Psoas muscle (tissue), 8 donors: Measurements from ENCODE around the gene TSGA10. TPM values are rescaled to one million over a fixed set of nuclear protein-coding genes. Genes with fewer than 3 reads are reported as not detected.

ENCODE experiments used
- ATAC-seq, 4 donors: fragments of 200-7000 bp; cut with Tn5 transposase; one replicate each; pipeline ENCODE4 v1.9.1; 2020; ENCODE audit warnings: moderate library complexity in 3 of 4, mild to moderate bottlenecking in 2 of 4
- DNase-seq, 2 donors: peaks; one replicate each; pipeline ENCODE4 v3.0.0-alpha.2; 2020
- H3K27ac ChIP-seq: fragments of 200-600 bp; one replicate; pipeline ENCODE4 v1.8.0; 2022
- H3K27me3 ChIP-seq, 3 donors: fragments of 200-600 bp in 1 of 3; one replicate each; pipeline versions ENCODE4 v1.6.1 to v1.8.0; 2013 to 2022; ENCODE audit warnings: low read length in 2 of 3, mild to moderate bottlenecking in 2 of 3, moderate library complexity in 1 of 3; ENCODE audit not compliant: insufficient read depth in 3 of 3
- H3K36me3 ChIP-seq, 2 donors: fragments of 200-600 bp in 1 of 2; one replicate each; pipeline versions ENCODE4 v1.6.1 to v1.8.0; 2013 to 2022; ENCODE audit warnings: low read depth in 1 of 2, mild to moderate bottlenecking in 1 of 2, moderate library complexity in 1 of 2; ENCODE audit not compliant: insufficient read depth in 1 of 2
- H3K4me1 ChIP-seq: fragments of 200-600 bp; one replicate; pipeline ENCODE4 v1.8.0; 2022
- H3K4me3 ChIP-seq: fragments of 200-600 bp; one replicate; pipeline ENCODE4 v1.8.0; 2022; ENCODE audit warnings: mild to moderate bottlenecking
- H3K9me3 ChIP-seq: fragments of 200-600 bp; one replicate; pipeline ENCODE4 v1.8.0; 2022
- CTCF ChIP-seq: fragments of 200-600 bp; IDR thresholded peaks from one replicate; pipeline ENCODE4 v1.8.0; 2022; ENCODE audit warnings: antibody characterized with exemption
- WGBS, 3 donors: extraction: QIAGEN DNeasy Blood & Tissue Kit; methylation state at CpG; one replicate each; pipeline versions ENCODE4 v1.1.6 to v1.1.7; 2013; 5-methylcytosine and 5-hydroxymethylcytosine counted together
- intact Hi-C, 2 donors: fragments of 100-400 bp; cut with DNase I; formaldehyde crosslinking; loops; one replicate each; pipeline versions ENCODE4 v1.11.0 to v1.14.2; 2022
- polyA plus RNA-seq, 3 donors: library from polyadenylated mRNA; stranded (reverse); fragments of 200-250 nt; gene quantifications; one replicate each; pipeline ENCODE4 v1.2.3, GENCODE V29; 2013
- total RNA-seq, 4 donors: library from RNA; stranded (reverse); fragmentation: NEBNext Ultra II Directional in 2 of 4; extraction: Animal tissue kit (Norgen Biotek cat#: 25700) in 2 of 4; gene quantifications; one replicate each; pipeline versions ENCODE4 v1.2.1 to v1.2.4, GENCODE V29; 2021 to 2023
- donor health status: healthy with polysubstance abuse.
- donor health status: DM: no; HTN: no; CAD: no; lungs with moderate emphysema.
- donor health status: Bipolar disorder and iron deficiency.
- donor health status: healthy.
- donor health status: DM: yes; HTN: yes; CAD: no.
- donor health status: DM: no; HTN: no; CAD: no.
- donor health status: DM: no; HTN: no; CAD: no.
- donor health status: DM: yes; HTN: yes; CAD: no.

TSGA10 gene
- total and polyA plus RNA-seq, 7 donors = 0.08 to 3.7 (median 1.8) TPM

GRCh38 chr2:99190548-99190947 lies 35.8 kb upstream of the TSGA10 start:
- intact Hi-C loops = no loop called here
- TF ChIP-seq CTCF = no peak
- DNase-seq (no peak), ATAC-seq (no peak)
- Histone ChIP-seq H3K9me3 (no peaks in the 10 kb centered on the region), H3K27ac (no peak overlapping the region), H3K27me3 (no peaks in the 10 kb centered on the region), H3K4me1 (no peaks in the 10 kb centered on the region), H3K36me3 (peaks cover 0 to 65% of the 10 kb centered on the region in 2 donors), H3K4me3 (no peak overlapping the region)
- 93 to 100% (median 95%) methylated on average over 1 of the region's 1 CpG for WGBS, 3 donors

GRCh38 chr2:99188357-99188756 lies 33.6 kb upstream of the TSGA10 start:
- ATAC-seq (no peak), DNase-seq (no peak)
- 95 to 97% (median 97%) methylated on average over 3 of the region's 3 CpGs for WGBS, 3 donors
- no peaks in the 10 kb centered on the region for H3K27me3 ChIP-seq
- intact Hi-C loops = loop anchor here in 1 of 2 donors (10.0 kb wide), 1 partner anchor 146 kb away; the partner anchor contains the start of genes EIF5B and TXNDC9
- H3K4me3 ChIP-seq = no peak overlapping the region
- TF ChIP-seq CTCF = no peak
- H3K27ac ChIP-seq = no peak overlapping the region
- peaks cover 9% of the 10 kb centered on the region for H3K4me1 ChIP-seq
- H3K9me3 ChIP-seq = no peaks in the 10 kb centered on the region
- H3K36me3 ChIP-seq = peaks cover 0 to 50% of the 10 kb centered on the region in 2 donors

GRCh38 chr2:99187011-99187410 lies 32.3 kb upstream of the TSGA10 start:
- H3K4me3 ChIP-seq = no peak overlapping the region
- TF ChIP-seq CTCF = no peak
- no peak for DNase-seq

GRCh38 chr2:99184811-99185210 lies 30.1 kb upstream of the TSGA10 start:
- Histone ChIP-seq H3K27me3 (no peaks in the 10 kb centered on the region), H3K36me3 (peaks cover 0 to 25% of the 10 kb centered on the region in 2 donors), H3K4me3 (no peak overlapping the region), H3K4me1 (peaks cover 25% of the 10 kb centered on the region), H3K9me3 (no peaks in the 10 kb centered on the region), H3K27ac (no peak overlapping the region)
- DNase-seq (no peak), ATAC-seq (no peak)
- intact Hi-C loops = loop anchor here in 1 of 2 donors (10.0 kb wide), 1 partner anchor 150 kb away; the partner anchor contains the start of genes EIF5B and TXNDC9
- TF ChIP-seq CTCF = no peak
- 55 to 79% (median 61%) methylated on average over 6 of the region's 6 CpGs for WGBS, 3 donors

More at GRCh38 chr2:99187011-99187410, 32.3 kb upstream of the TSGA10 start:
- Histone ChIP-seq H3K36me3 (peaks cover 0 to 36% of the 10 kb centered on the region in 2 donors), H3K4me1 (peaks cover 17% of the 10 kb centered on the region), H3K9me3 (no peaks in the 10 kb centered on the region), H3K27me3 (no peaks in the 10 kb centered on the region), H3K27ac (no peak overlapping the region)
- intact Hi-C loops = loop anchor here in 1 of 2 donors (10.0 kb wide), 1 partner anchor 148 kb away; the partner anchor contains the start of genes EIF5B and TXNDC9
- ATAC-seq = no peak

- DNase-seq = no peak
- Histone ChIP-seq H3K9me3 (no peaks in the 10 kb centered on the region), H3K4me3 (no peak overlapping the region), H3K27me3 (no peaks in the 10 kb centered on the region), H3K27ac (no peak overlapping the region), H3K36me3 (peaks cover 0 to 7% of the 10 kb centered on the region in 2 donors), H3K4me1 (peaks cover 31% of the 10 kb centered on the region)
- ATAC-seq = no peak
- no peak for TF ChIP-seq CTCF
- intact Hi-C loops = loop anchor here in 1 of 2 donors (10.0 kb wide), 1 partner anchor 152 kb away; the partner anchor contains the start of genes EIF5B and TXNDC9
- WGBS, 3 donors = 78 to 87% (median 84%) methylated on average over 3 of the region's 3 CpGs
Observed at GRCh38 chr2:99183025-99183424, 28.3 kb upstream of the TSGA10 start.
